ENCODE results near the gene NKX2-4. TPM values are rescaled to one million over a fixed set of nuclear protein-coding genes. Genes with fewer than 3 reads are reported as not detected.

NKX2-4 gene
- total and polyA plus RNA-seq, 2 of the 4 experiments (the other 2 are of a cell fraction), result not detected

- ChIA-PET POLR2A (ENCODE audit: unreplicated experiment) (no interaction called here), CTCF (no interaction called here)
- peaks cover 1% of the 10 kb centered on the region; the same call in 1 of the 2 replicates for H3K9me3 ChIP-seq (ENCODE audit: control insufficient read depth, insufficient read depth, low read length)
- H4K20me1 ChIP-seq (ENCODE audit: insufficient read depth, low read length), result no peaks in the 10 kb centered on the region
- no peak overlapping the region for H3K4me3 ChIP-seq (ENCODE audit: insufficient read depth, low read depth, low read length)
- no peak overlapping the region for H4K91ac ChIP-seq (ENCODE audit: insufficient read depth, low read depth, low read length)
- H3K9ac ChIP-seq (ENCODE audit: low read depth, low read length), result no peak overlapping the region
- H3K18ac ChIP-seq (ENCODE audit: low read depth, low read length), result no peak overlapping the region
- in situ Hi-C loops (cut with MboI; ENCODE audit: low sequenced_read_pairs), result no loop called here
- H2BK20ac ChIP-seq (ENCODE audit: low read depth, low read length), result no peak overlapping the region
- no peak overlapping the region for H3K56ac ChIP-seq (ENCODE audit: extremely low read depth, insufficient read depth, low read length)
- no peak overlapping the region for H2AK5ac ChIP-seq (ENCODE audit: low read depth, low read length)
- H4K8ac ChIP-seq (ENCODE audit: low read depth in 2 of 2, low read length in 2 of 2), result no peak overlapping the region
- no peaks in the 10 kb centered on the region for H3K79me1 ChIP-seq (ENCODE audit: low read depth in 1 of 2, low read length in 2 of 2)
- ATAC-seq (ENCODE audit: low read depth) (no peak), DNase-seq (no peak)
- H2BK5ac ChIP-seq (ENCODE audit: low read depth, low read length, poor library complexity, severe bottlenecking), result no peak overlapping the region
- H2AFZ ChIP-seq (replicated peaks; ENCODE audit: low read length, poor library complexity), result no peak overlapping the region
- peaks cover 4% of the 10 kb centered on the region for H3K27me3 ChIP-seq (ENCODE audit: control insufficient read depth, insufficient read depth, low read length)
- H3K23ac ChIP-seq (ENCODE audit: low read depth, low read length), result no peak overlapping the region
- dilution Hi-C loops (cut with HindIII; ENCODE audit: low sequenced_read_pairs, unreplicated experiment), result no loop called here
- H3K4me1 ChIP-seq (ENCODE audit: control insufficient read depth, insufficient read depth, low read length), result no peaks in the 10 kb centered on the region
- no peak overlapping the region for H3K4ac ChIP-seq (ENCODE audit: low read depth, low read length)
- no peak overlapping the region for H2BK15ac ChIP-seq (ENCODE audit: low read depth, low read length)
- H3K14ac ChIP-seq (replicated peaks; ENCODE audit: low read depth, low read length), result no peak overlapping the region
- no peak overlapping the region for H4K5ac ChIP-seq (ENCODE audit: low read depth, low read length)
- no peak overlapping the region for H3K4me2 ChIP-seq (ENCODE audit: low read depth, low read length)
- no peak overlapping the region for H2BK120ac ChIP-seq (ENCODE audit: low read depth, low read length)
- intact Hi-C loops (cut with micrococcal nuclease), result no loop called here
- H3K36me3 ChIP-seq (ENCODE audit: control insufficient read depth, insufficient read depth, low read length), result no peaks in the 10 kb centered on the region
- no peak for TF ChIP-seq MAFK (IDR thresholded peaks at IDR 0.05; ENCODE audit: low read depth, low read length)
- no peak for TF ChIP-seq NFE2L2 (IDR thresholded peaks at IDR 0.05; ENCODE audit: low read depth, low read length)
- TF ChIP-seq POLR2A (IDR thresholded peaks at IDR 0.05; ENCODE audit: low read depth, low read length), result no peak
- TF ChIP-seq RFX5 (IDR thresholded peaks at IDR 0.05; ENCODE audit: low read depth, low read length), result no peak
- TF ChIP-seq CHD1 (IDR thresholded peaks at IDR 0.05; ENCODE audit: low read depth, low read length), result no peak
- no peak for TF ChIP-seq BHLHE40 (IDR thresholded peaks at IDR 0.05; ENCODE audit: low read depth, low read length)
- no peak for TF ChIP-seq MXI1 (IDR thresholded peaks at IDR 0.05; ENCODE audit: borderline replicate concordance, low read depth, low read length)
- TF ChIP-seq FOS (IDR thresholded peaks at IDR 0.05; ENCODE audit: low read depth, low read length), result no peak
- TF ChIP-seq MAZ (IDR thresholded peaks at IDR 0.05; ENCODE audit: borderline replicate concordance, low read depth, low read length), result no peak
- TF ChIP-seq SMC3 (IDR thresholded peaks at IDR 0.05; ENCODE audit: low read depth, low read length), result no peak
- TF ChIP-seq CTCF (conservative IDR thresholded peaks at IDR 0.05; ENCODE audit: low read depth, low read length), result no peak
- TF ChIP-seq RCOR1 (IDR thresholded peaks at IDR 0.05; ENCODE audit: insufficient replicate concordance, low read length), result no peak
- TF ChIP-seq RAD21 (IDR thresholded peaks at IDR 0.05; ENCODE audit: low read length), result no peak
- TF ChIP-seq CEBPB (IDR thresholded peaks at IDR 0.05; ENCODE audit: low read depth, low read length), result no peak
- TF ChIP-seq USF2 (IDR thresholded peaks at IDR 0.05; ENCODE audit: low read depth, low read length), result no peak
- TF ChIP-seq ELK1 (IDR thresholded peaks at IDR 0.05; ENCODE audit: borderline replicate concordance, low read depth, low read length), result no peak
- no peaks in the 10 kb centered on the region for H3K9me1 ChIP-seq (ENCODE audit: insufficient read depth, low read length)
- no TSS peak for BruUV-seq (replicated peaks)
- no CpG with 5 or more reads among the region's 3 CpGs for WGBS, 2 experiments (ENCODE audit: extremely low coverage in 2 of 2, insufficient read length in 1 of 2)
- H2AK9ac ChIP-seq (replicated peaks; ENCODE audit: low read depth, low read length, poor library complexity), result no peak overlapping the region
- no peak overlapping the region for H3K27ac ChIP-seq (ENCODE audit: insufficient read depth, low read length)
Measured at GRCh38 chr20:21430020-21430419, 32.7 kb upstream of the NKX2-4 start.

Measured in IMR-90 (cell line).